Body of pancreas (tissue), 4 donors: ENCODE results near the gene NEO1.

Experiments
- CTCF ChIP-seq, 7 experiments: fragments of 450-650 bp in 4 of 7; fragments of 200-600 bp in 3 of 7; sonication (generic) in 3 of 7; IDR thresholded peaks; one replicate each; pipeline ENCODE4 v1.5.1; 2016 to 2019; ENCODE audit warnings: antibody characterized with exemption in 7 of 7
- POLR2A ChIP-seq, 3 donors: fragments of 450-650 bp; IDR thresholded peaks; one replicate each; pipeline ENCODE4 v1.6.1; 2016; ENCODE audit warnings: antibody characterized with exemption in 3 of 3, mild to moderate bottlenecking in 2 of 3

DNA sequence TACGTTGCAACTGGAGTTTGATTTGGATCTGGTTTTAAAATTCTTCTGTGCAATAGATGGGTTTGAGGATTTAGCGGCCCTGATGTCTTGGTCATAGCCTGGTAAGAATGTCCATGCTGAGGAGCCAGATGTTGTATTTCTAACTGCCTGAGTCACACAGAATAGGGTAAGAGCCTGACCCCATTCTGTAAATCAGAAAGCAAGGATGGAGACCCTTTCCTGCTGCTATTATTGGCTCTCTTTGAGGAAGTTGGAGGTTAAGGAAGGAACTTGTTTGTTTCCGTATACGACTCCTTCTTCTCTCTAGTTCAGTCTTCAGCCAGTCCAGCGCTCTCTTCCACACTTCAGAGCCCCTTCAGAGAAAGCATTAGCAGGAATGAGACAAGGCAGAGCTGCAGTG lies 251.4 kb downstream of the NEO1 start:
- TF ChIP-seq POLR2A (IDR thresholded peaks at IDR 0.05) = no peak
- TF ChIP-seq CTCF (IDR thresholded peaks at IDR 0.05) = no peak
